A673 (cell line): Measurements from ENCODE around the gene SND1.

Source experiments
- CTCF ChIP-seq: fragments of 300-800, 200-600 bp; sonication (generic); conservative IDR thresholded peaks from 2 replicates; pipeline ENCODE4 v1.5.1; 2017; ENCODE audit warnings: low read depth, mild to moderate bottlenecking, antibody characterized with exemption, low read length, moderate library complexity, mixed read lengths
- EZH2 ChIP-seq: fragments of 200-600 bp; sonication (generic); IDR thresholded peaks from 2 replicates; pipeline ENCODE4 v1.6.1; 2017; ENCODE audit warnings: borderline replicate concordance, low read depth, mild to moderate bottlenecking, mixed read lengths, antibody characterized with exemption, low read length; ENCODE audit not compliant: poor library complexity, severe bottlenecking

- TF ChIP-seq CTCF = no peak
- no peak for TF ChIP-seq EZH2
Measured at GRCh38 chr7:127891854-127892438, 240.0 kb downstream of the SND1 start.
